A673 (cell line): ENCODE results near the gene KCNJ9. TPM values are rescaled to one million over a fixed set of nuclear protein-coding genes. Genes with fewer than 3 reads are reported as not detected.

ENCODE experiments used
- BruUV-seq: library from RNA; stranded (reverse); fragments of 400-500 nt; replicated peaks from 2 replicates; lab custom pipeline; 2021; lab: Mats Ljungman, UMichigan
- CTCF ChIA-PET: fragments of 300-600 bp; sonication (Branson Sonifier 250); formaldehyde crosslinking; loops from one replicate; lab custom pipeline; 2022; ENCODE audit warnings: antibody characterized with exemption; lab: Charles Lee
- POLR2A ChIA-PET: fragments of 300-600 bp; sonication (Branson Sonifier 250); formaldehyde crosslinking; loops from one replicate; lab custom pipeline; 2022; ENCODE audit warnings: antibody characterized with exemption; ENCODE audit not compliant: low non-redundant PET; lab: Charles Lee
- DNase-seq: peaks from one replicate; pipeline ENCODE4 v3.0.0-alpha.2; 2015; ENCODE audit warnings: low spot score
- H3K27ac ChIP-seq: fragments of 200-600 bp; sonication (generic); 2 replicates; pipeline ENCODE4 v1.5.1; 2016; ENCODE audit warnings: mixed run types, low read depth, mild to moderate bottlenecking, mixed read lengths, antibody characterized with exemption, low read length; ENCODE audit not compliant: poor library complexity, severe bottlenecking
- H3K27me3 ChIP-seq: fragments of 200-600 bp; sonication (generic); replicated peaks from 2 replicates; pipeline ENCODE4 v1.6.1; 2017; ENCODE audit warnings: mixed run types, low read depth, mild to moderate bottlenecking, mixed read lengths, antibody characterized with exemption, low read length; ENCODE audit not compliant: insufficient read depth, poor library complexity
- H3K36me3 ChIP-seq: fragments of 200-600 bp; sonication (generic); 2 replicates; pipeline ENCODE4 v1.6.1; 2016; ENCODE audit warnings: mixed run types, mild to moderate bottlenecking, mixed read lengths, antibody characterized with exemption, low read length; ENCODE audit not compliant: insufficient read depth, poor library complexity, severe bottlenecking
- H3K4me1 ChIP-seq: fragments of 200-600 bp; sonication (generic); 2 replicates; pipeline ENCODE4 v1.6.1; 2017; ENCODE audit warnings: mixed run types, mild to moderate bottlenecking, mixed read lengths, antibody characterized with exemption, low read length; ENCODE audit not compliant: insufficient read depth, poor library complexity, severe bottlenecking
- H3K4me3 ChIP-seq: fragments of 200-600 bp; sonication (generic); 2 replicates; pipeline ENCODE4 v1.5.1; 2016; ENCODE audit warnings: low read depth, mixed run types, mild to moderate bottlenecking, mixed read lengths, low read length; ENCODE audit not compliant: poor library complexity, severe bottlenecking
- H3K9me3 ChIP-seq: fragments of 200-600 bp; sonication (generic); 2 replicates; pipeline ENCODE4 v1.6.1; 2016; ENCODE audit warnings: mixed run types, low read depth, mild to moderate bottlenecking, mixed read lengths, antibody characterized with exemption, low read length; ENCODE audit not compliant: poor library complexity, severe bottlenecking
- EZH2 ChIP-seq: fragments of 200-600 bp; sonication (generic); IDR thresholded peaks from 2 replicates; pipeline ENCODE4 v1.6.1; 2017; ENCODE audit warnings: borderline replicate concordance, low read depth, mild to moderate bottlenecking, mixed read lengths, antibody characterized with exemption, low read length; ENCODE audit not compliant: poor library complexity, severe bottlenecking
- intact Hi-C: fragments of 100-400 bp; cut with micrococcal nuclease; formaldehyde crosslinking; loops from one replicate; pipeline ENCODE4 v1.10.0; 2022; ENCODE audit not compliant: unreplicated experiment
- total RNA-seq: library from RNA; stranded (reverse); gene quantifications from 2 replicates; pipeline ENCODE4 v1.2.3, GENCODE V29; 2021
- TF ChIP-seq, protein P1 (sequence below): fragments of 300-800, 200-600 bp; sonication (generic); conservative IDR thresholded peaks from 2 replicates; pipeline ENCODE4 v1.5.1; 2017; ENCODE audit warnings: low read depth, mild to moderate bottlenecking, antibody characterized with exemption, low read length, moderate library complexity, mixed read lengths

The KCNJ9 gene
- total RNA-seq, 1 experiment from 2014 or later = not detected

DNA sequence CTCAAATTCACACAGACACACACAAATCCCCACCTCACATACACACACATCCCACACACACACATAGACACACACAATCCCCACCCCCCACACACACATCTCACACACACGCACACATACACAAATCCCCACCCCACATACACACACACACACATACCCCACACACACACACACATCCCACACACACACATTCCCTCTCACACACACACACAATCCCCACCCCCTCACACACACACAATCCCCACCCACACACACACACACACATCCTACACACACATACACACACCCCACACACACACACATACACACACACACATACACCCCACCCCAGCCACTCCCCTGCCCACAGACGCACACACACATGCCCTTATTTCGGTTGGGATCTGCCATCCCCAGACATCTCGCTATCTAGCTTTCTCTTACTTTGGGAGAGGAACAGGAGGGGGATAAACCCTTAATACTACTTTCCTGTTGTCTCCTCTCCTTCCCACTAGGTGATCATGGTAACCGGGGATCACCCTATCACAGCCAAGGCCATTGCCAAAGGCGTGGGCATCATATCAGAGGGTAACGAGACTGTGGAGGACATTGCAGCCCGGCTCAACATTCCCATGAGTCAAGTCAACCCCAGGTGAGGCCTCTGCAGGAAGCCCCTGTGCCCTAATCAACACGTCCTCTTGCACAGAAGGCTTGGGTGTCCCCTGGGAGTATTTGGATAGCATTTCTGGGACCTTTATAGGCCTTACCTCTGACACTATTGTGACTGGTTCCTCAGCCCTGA lies 52.8 kb downstream of the KCNJ9 start:
- no peaks in the 10 kb centered on the region for H3K9me3 ChIP-seq
- TF ChIP-seq, protein P1, sequence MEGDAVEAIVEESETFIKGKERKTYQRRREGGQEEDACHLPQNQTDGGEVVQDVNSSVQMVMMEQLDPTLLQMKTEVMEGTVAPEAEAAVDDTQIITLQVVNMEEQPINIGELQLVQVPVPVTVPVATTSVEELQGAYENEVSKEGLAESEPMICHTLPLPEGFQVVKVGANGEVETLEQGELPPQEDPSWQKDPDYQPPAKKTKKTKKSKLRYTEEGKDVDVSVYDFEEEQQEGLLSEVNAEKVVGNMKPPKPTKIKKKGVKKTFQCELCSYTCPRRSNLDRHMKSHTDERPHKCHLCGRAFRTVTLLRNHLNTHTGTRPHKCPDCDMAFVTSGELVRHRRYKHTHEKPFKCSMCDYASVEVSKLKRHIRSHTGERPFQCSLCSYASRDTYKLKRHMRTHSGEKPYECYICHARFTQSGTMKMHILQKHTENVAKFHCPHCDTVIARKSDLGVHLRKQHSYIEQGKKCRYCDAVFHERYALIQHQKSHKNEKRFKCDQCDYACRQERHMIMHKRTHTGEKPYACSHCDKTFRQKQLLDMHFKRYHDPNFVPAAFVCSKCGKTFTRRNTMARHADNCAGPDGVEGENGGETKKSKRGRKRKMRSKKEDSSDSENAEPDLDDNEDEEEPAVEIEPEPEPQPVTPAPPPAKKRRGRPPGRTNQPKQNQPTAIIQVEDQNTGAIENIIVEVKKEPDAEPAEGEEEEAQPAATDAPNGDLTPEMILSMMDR = no peak
- no peak for TF ChIP-seq EZH2
- no peak overlapping the region for H3K27ac ChIP-seq
- CTCF ChIA-PET = no interaction called here
- H3K4me3 ChIP-seq = no peak overlapping the region
- H3K4me1 ChIP-seq = no peaks in the 10 kb centered on the region
- H3K36me3 ChIP-seq = no peaks in the 10 kb centered on the region
- DNase-seq = no peak
- BruUV-seq = no TSS peak
- intact Hi-C loops = no loop called here
- POLR2A ChIA-PET = no interaction called here
- H3K27me3 ChIP-seq = no peaks in the 10 kb centered on the region

DNA sequence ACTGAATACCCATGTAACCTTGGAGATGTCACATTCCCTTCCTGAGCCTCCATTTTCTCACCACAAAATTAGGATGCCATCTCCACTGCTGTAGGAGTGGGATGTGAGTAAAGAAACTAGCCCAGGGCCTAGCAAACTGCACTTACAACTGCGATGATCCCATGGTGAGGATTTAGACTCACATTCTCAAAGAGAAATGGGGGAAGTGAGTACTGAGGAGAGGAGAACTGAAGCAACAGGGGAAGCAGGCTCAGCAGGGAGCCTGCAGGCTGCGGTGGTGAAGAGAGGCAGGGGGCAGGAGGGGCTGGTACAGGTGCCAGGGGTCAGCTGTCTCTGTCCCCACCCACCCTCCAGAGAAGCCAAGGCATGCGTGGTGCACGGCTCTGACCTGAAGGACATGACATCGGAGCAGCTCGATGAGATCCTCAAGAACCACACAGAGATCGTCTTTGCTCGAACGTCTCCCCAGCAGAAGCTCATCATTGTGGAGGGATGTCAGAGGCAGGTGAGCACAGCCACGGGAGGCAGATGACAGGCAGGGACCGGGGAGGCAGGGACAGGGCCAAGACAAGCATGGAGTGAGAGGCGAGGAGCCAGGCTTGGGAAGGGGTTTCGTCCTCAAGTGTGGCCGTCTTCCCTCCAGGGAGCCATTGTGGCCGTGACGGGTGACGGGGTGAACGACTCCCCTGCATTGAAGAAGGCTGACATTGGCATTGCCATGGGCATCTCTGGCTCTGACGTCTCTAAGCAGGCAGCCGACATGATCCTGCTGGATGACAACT lies 53.6 kb downstream of the KCNJ9 start:
- no peak overlapping the region for H3K4me3 ChIP-seq
- H3K9me3 ChIP-seq = no peaks in the 10 kb centered on the region
- no peaks in the 10 kb centered on the region for H3K27me3 ChIP-seq
- TF ChIP-seq EZH2 = no peak
- TF ChIP-seq, protein P1 = no peak
- H3K36me3 ChIP-seq = no peaks in the 10 kb centered on the region
- no peak overlapping the region for H3K27ac ChIP-seq
- no TSS peak for BruUV-seq
- intact Hi-C loops = no loop called here
- H3K4me1 ChIP-seq = no peaks in the 10 kb centered on the region
- ChIA-PET POLR2A (no interaction called here), CTCF (no interaction called here)
- DNase-seq = no peak

DNA sequence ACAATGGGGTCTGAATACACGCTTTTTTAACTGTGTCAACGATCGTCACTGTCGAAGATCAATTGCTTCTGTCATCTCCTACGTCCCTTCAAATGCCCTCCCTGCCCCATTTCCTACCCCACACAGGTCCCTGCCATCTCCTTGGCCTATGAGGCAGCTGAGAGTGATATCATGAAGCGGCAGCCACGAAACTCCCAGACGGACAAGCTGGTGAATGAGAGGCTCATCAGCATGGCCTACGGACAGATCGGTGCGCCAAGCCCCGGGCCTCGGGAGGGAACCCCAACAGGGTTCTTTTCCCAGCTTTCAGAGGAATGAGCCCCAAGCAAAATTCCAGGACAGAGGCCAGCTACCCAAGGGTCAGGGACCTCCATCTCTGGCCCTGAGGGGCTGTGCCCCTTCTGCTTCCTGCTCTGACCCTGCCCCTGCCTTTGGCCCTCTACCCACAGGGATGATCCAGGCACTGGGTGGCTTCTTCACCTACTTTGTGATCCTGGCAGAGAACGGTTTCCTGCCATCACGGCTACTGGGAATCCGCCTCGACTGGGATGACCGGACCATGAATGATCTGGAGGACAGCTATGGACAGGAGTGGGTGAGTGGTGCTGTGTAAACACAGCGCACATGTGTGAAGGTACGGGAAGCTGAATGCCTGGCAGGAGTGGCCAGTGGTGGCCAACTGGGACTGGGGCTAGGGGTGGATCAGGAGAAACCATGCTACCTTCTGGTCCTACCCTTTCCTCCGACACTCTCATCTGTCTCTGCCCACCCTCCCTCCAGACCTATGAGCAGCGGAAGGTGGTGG lies 55.0 kb downstream of the KCNJ9 start:
- Histone ChIP-seq H3K27me3 (no peaks in the 10 kb centered on the region), H3K4me3 (no peak overlapping the region), H3K9me3 (no peaks in the 10 kb centered on the region), H3K4me1 (no peaks in the 10 kb centered on the region), H3K36me3 (no peaks in the 10 kb centered on the region), H3K27ac (no peak overlapping the region)
- no peak for DNase-seq
- TF ChIP-seq, protein P1 = no peak
- no peak for TF ChIP-seq EZH2
- no TSS peak for BruUV-seq
- ChIA-PET CTCF (no interaction called here), POLR2A (interaction anchor here (0.5 kb wide), 1 partner anchor 31 kb away, joined by 3 read pairs; no protein-coding TSS in a partner anchor)
- intact Hi-C loops = no loop called here
